SK-N-SH (cell line): Measurements from ENCODE around the gene CREBRF. TPM values are rescaled to one million over a fixed set of nuclear protein-coding genes. Genes with fewer than 3 reads are reported as not detected.

ENCODE experiments used
- CTCF ChIA-PET: fragments of 300-600, 350-600 bp; formaldehyde crosslinking; extraction: SDS; loops from one replicate; lab custom pipeline; 2021; lab: Yijun Ruan, JAX
- POLR2A ChIA-PET: fragments of 350-600 bp; sonication (Branson Sonifier 250); formaldehyde crosslinking; extraction: SDS; loops from one replicate; lab custom pipeline; 2020; ENCODE audit warnings: antibody characterized with exemption, inconsistent platforms; lab: Yijun Ruan, JAX
- DNase-seq: peaks from one replicate; pipeline ENCODE4 v3.0.0; 2012
- H2AFZ ChIP-seq: fragments of 200-600 bp; sonication (generic); 2 replicates; pipeline ENCODE4 v1.8.1; 2016; ENCODE audit warnings: antibody characterized with exemption, mild to moderate bottlenecking, low read depth
- H3F3A ChIP-seq: fragments of 200-600 bp; sonication (generic); replicated peaks from 2 replicates; pipeline ENCODE3; 2016; ENCODE audit warnings: antibody characterized with exemption, mild to moderate bottlenecking; ENCODE audit not compliant: insufficient read depth
- H3K27ac ChIP-seq, 2 experiments: fragments of 200-500 bp in 1 of 2; fragments of 200-600 bp in 1 of 2; sonication (Bioruptor generic) in 1 of 2; sonication (generic), shearing (Covaris generic) in 1 of 2; 2 replicates each; pipeline versions ENCODE4 v1.5.1 to v1.6.1; 2014 to 2016; ENCODE audit warnings: low read depth in 2 of 2, inconsistent platforms in 1 of 2, low read length in 1 of 2, mild to moderate bottlenecking in 1 of 2, mixed read lengths in 1 of 2
- H3K27me3 ChIP-seq: fragments of 200-600 bp; sonication (generic), shearing (Covaris generic); 2 replicates; pipeline ENCODE4 v1.6.1; 2016; ENCODE audit warnings: mixed run types; ENCODE audit not compliant: insufficient read depth
- H3K36me3 ChIP-seq, 2 experiments: fragments of 200-500 bp in 1 of 2; fragments of 200-600 bp in 1 of 2; sonication (Bioruptor generic) in 1 of 2; sonication (generic) in 1 of 2; replicated peaks in 1 of 2; 2 replicates each; pipeline versions ENCODE3 to v1.5.1; 2014 to 2016; ENCODE audit warnings: low read length in 1 of 2, mild to moderate bottlenecking in 1 of 2; ENCODE audit not compliant: insufficient read depth in 2 of 2, control insufficient read depth in 1 of 2
- H3K4me1 ChIP-seq, 2 experiments: fragments of 200-500 bp in 1 of 2; fragments of 200-600 bp in 1 of 2; sonication (Bioruptor generic) in 1 of 2; sonication (generic), shearing (Covaris generic) in 1 of 2; 2 replicates each; pipeline versions ENCODE4 v1.5.1 to v1.6.1; 2014 to 2016; ENCODE audit warnings: low read depth in 1 of 2, low read length in 1 of 2, mixed run types in 1 of 2; ENCODE audit not compliant: insufficient read depth in 2 of 2, control insufficient read depth in 1 of 2
- H3K4me2 ChIP-seq: fragments of 200-600 bp; sonication (generic), shearing (Covaris generic); 2 replicates; pipeline ENCODE4 v1.6.1; 2017; ENCODE audit warnings: mixed run types
- H3K4me3 ChIP-seq, 2 experiments: fragments of 200-500 bp in 1 of 2; fragments of 200-600 bp in 1 of 2; sonication (Bioruptor generic) in 1 of 2; sonication (generic), shearing (Covaris generic) in 1 of 2; 2 replicates each; pipeline versions ENCODE4 v1.5.1 to v1.8.1; 2014 to 2016; ENCODE audit warnings: low read depth in 2 of 2, inconsistent platforms in 1 of 2, low read length in 1 of 2, mild to moderate bottlenecking in 1 of 2, mixed read lengths in 1 of 2, moderate library complexity in 1 of 2
- H3K79me2 ChIP-seq: fragments of 200-600 bp; sonication (generic); 2 replicates; pipeline ENCODE4 v1.8.1; 2017; ENCODE audit warnings: mild to moderate bottlenecking; ENCODE audit not compliant: insufficient read depth
- H3K9ac ChIP-seq: fragments of 200-600 bp; sonication (generic); 2 replicates; pipeline ENCODE4 v1.6.1; 2017; ENCODE audit warnings: mixed run types
- H3K9me2 ChIP-seq: fragments of 200-600 bp; sonication (generic); 2 replicates; pipeline ENCODE4 v1.6.1; 2017; ENCODE audit warnings: mixed run types
- H3K9me3 ChIP-seq: fragments of 200-600 bp; sonication (generic); 2 replicates; pipeline ENCODE4 v1.6.1; 2017; ENCODE audit warnings: mixed run types, mild to moderate bottlenecking, moderate library complexity
- H4K20me1 ChIP-seq: fragments of 200-600 bp; sonication (generic); 2 replicates; pipeline ENCODE4 v1.6.1; 2017; ENCODE audit warnings: mild to moderate bottlenecking, mixed run types; ENCODE audit not compliant: insufficient read depth
- CHD2 ChIP-seq: fragments of 150-350 bp; IDR thresholded peaks from 2 replicates; pipeline ENCODE4 v1.6.1; 2018; ENCODE audit warnings: low read length; ENCODE audit not compliant: partially characterized antibody
- ELF1 ChIP-seq: IDR thresholded peaks from 2 replicates; pipeline ENCODE4 v1.4.0; 2012
- EP300 ChIP-seq, 2 experiments: IDR thresholded peaks; 2 replicates each; pipeline versions ENCODE4 v1.4.0 to v1.6.1; 2012; ENCODE audit warnings: borderline replicate concordance in 1 of 2, low read depth in 1 of 2, low read length in 1 of 2
- FOSL2 ChIP-seq: IDR thresholded peaks from 2 replicates; pipeline ENCODE4 v1.4.0; 2012; ENCODE audit warnings: low read depth, mild to moderate bottlenecking, moderate library complexity, borderline replicate concordance
- GABPA ChIP-seq: IDR thresholded peaks from 2 replicates; pipeline ENCODE4 v1.4.0; 2012; ENCODE audit warnings: low read depth, mild to moderate bottlenecking
- GATA2 ChIP-seq: sonication (generic); formaldehyde crosslinking; IDR thresholded peaks from 2 replicates; pipeline ENCODE4 v1.5.0; 2020; ENCODE audit warnings: mild to moderate bottlenecking, missing genetic modification reagents
- JUND ChIP-seq: IDR thresholded peaks from 2 replicates; pipeline ENCODE4 v1.4.0; 2012
- MAX ChIP-seq: IDR thresholded peaks from 2 replicates; pipeline ENCODE4 v1.4.0; 2012; ENCODE audit warnings: low read depth
- MEF2A ChIP-seq: IDR thresholded peaks from 2 replicates; pipeline ENCODE4 v1.4.0; 2012; ENCODE audit warnings: low read depth, borderline replicate concordance
- MXI1 ChIP-seq: IDR thresholded peaks from 2 replicates; pipeline ENCODE4 v1.6.1; 2012; ENCODE audit warnings: mild to moderate bottlenecking, low read depth, low read length, improper control_type of control experiment
- NFIC ChIP-seq: IDR thresholded peaks from 2 replicates; pipeline ENCODE4 v1.4.0; 2012; ENCODE audit warnings: borderline replicate concordance
- NRF1 ChIP-seq: IDR thresholded peaks from 2 replicates; pipeline ENCODE4 v1.6.1; 2012; ENCODE audit warnings: low read depth, mild to moderate bottlenecking, low read length
- POLR2AphosphoS5 ChIP-seq: IDR thresholded peaks from 2 replicates; pipeline ENCODE4 v1.6.1; 2012; ENCODE audit warnings: low read depth, low read length
- RAD21 ChIP-seq: IDR thresholded peaks from 2 replicates; pipeline ENCODE4 v1.6.1; 2012; ENCODE audit warnings: mild to moderate bottlenecking, low read length
- RCOR1 ChIP-seq: fragments of 150-350 bp; IDR thresholded peaks from 2 replicates; pipeline ENCODE4 v1.6.1; 2017; ENCODE audit warnings: antibody characterized with exemption, low read length
- RFX5 ChIP-seq: IDR thresholded peaks from 2 replicates; pipeline ENCODE4 v1.6.1; 2012; ENCODE audit warnings: mild to moderate bottlenecking, improper control_type of control experiment, low read length
- TAF1 ChIP-seq: IDR thresholded peaks from 2 replicates; pipeline ENCODE4 v1.6.1; 2012; ENCODE audit warnings: low read depth, mild to moderate bottlenecking, low read length, moderate library complexity, borderline replicate concordance
- TEAD4 ChIP-seq: IDR thresholded peaks from 2 replicates; pipeline ENCODE4 v1.4.0; 2012; ENCODE audit warnings: mild to moderate bottlenecking, borderline replicate concordance; ENCODE audit not compliant: insufficient read depth
- USF1 ChIP-seq: IDR thresholded peaks from 2 replicates; pipeline ENCODE4 v1.4.0; 2012; ENCODE audit warnings: low read depth, borderline replicate concordance
- USF2 ChIP-seq: fragments of 150-350 bp; IDR thresholded peaks from 2 replicates; pipeline ENCODE4 v1.6.1; 2017; ENCODE audit warnings: antibody characterized with exemption, low read length, low read depth, borderline replicate concordance
- YY1 ChIP-seq: IDR thresholded peaks from 2 replicates; pipeline ENCODE4 v1.4.0; 2012; ENCODE audit warnings: low read depth, mild to moderate bottlenecking
- WGBS: methylation state at CpG from one replicate; pipeline ENCODE4 v1.1.6; 2017; ENCODE audit warnings: low lambda C conversion rate; 5-methylcytosine and 5-hydroxymethylcytosine counted together
- polyA plus RNA-seq, 3 experiments: library from polyadenylated mRNA; depleted of rRNA; stranded (reverse); fragments of >200 nt; gene quantifications; 2 replicates each; pipeline ENCODE4 v1.2.3, GENCODE V29; 2012

The CREBRF gene
- polyA plus RNA-seq, 1 of the 3 experiments (the other 2 are of a cell fraction) = 2.4 TPM

GRCh38 chr5:173047838-173048105, 8.4 kb upstream of the CREBRF start:
- POLR2A ChIA-PET = no interaction called here
- peaks cover 0 to 10% of the 10 kb centered on the region in 2 experiments; a peak in 1 of 4 replicates for H3K4me1 ChIP-seq
- H3K27me3 ChIP-seq = no peaks in the 10 kb centered on the region
- H2AFZ ChIP-seq = no peak overlapping the region
- no peaks in the 10 kb centered on the region for H3F3A ChIP-seq
- no peak overlapping the region for H3K27ac ChIP-seq
- H3K79me2 ChIP-seq = no peaks in the 10 kb centered on the region
- H3K36me3 ChIP-seq = no peaks in the 10 kb centered on the region
- H3K9ac ChIP-seq = no peak overlapping the region
- TF ChIP-seq NRF1 (no peak), USF1 (no peak), MEF2A (no peak), TAF1 (no peak), GATA2 (no peak), RAD21 (no peak)
- TF ChIP-seq, all 33 proteins: peak for 0
- H3K9me3 ChIP-seq = no peaks in the 10 kb centered on the region
- H3K9me2 ChIP-seq = no peaks in the 10 kb centered on the region
- CTCF ChIA-PET = no interaction called here
- no peak for DNase-seq
- no peak overlapping the region for H3K4me2 ChIP-seq
- H3K4me3 ChIP-seq = no peak overlapping the region
- 67% methylated on average over 2 of the region's 6 CpGs for WGBS
- H4K20me1 ChIP-seq = no peaks in the 10 kb centered on the region

- H2AFZ ChIP-seq = peak overlapping the region; percentile 48; the same call in 1 of the 2 replicates
- peak overlapping the region in 1 of 2 experiments; percentile 16; a peak in 1 of 4 replicates for H3K27ac ChIP-seq
- DNase-seq = no peak
Measured at GRCh38 chr5:173050791-173051190, 5.4 kb upstream of the CREBRF start.

GRCh38 chr5:173051746-173052145, 4.4 kb upstream of the CREBRF start:
- H3K9ac ChIP-seq = no peak overlapping the region
- peak overlapping the region in 1 of 2 experiments; percentile 7; a peak in 2 of 4 replicates for H3K27ac ChIP-seq
- H4K20me1 ChIP-seq = no peaks in the 10 kb centered on the region
- peaks cover 3% of the 10 kb centered on the region for H3F3A ChIP-seq
- POLR2A ChIA-PET = no interaction called here
- no peaks in the 10 kb centered on the region for H3K27me3 ChIP-seq
- peaks cover 0 to 10% of the 10 kb centered on the region in 2 experiments; a peak in 3 of 4 replicates for H3K4me1 ChIP-seq
- H3K4me3 ChIP-seq = no peak overlapping the region
- DNase-seq = no peak
- no peaks in the 10 kb centered on the region for H3K36me3 ChIP-seq
- WGBS = 53% methylated on average over 5 of the region's 5 CpGs
- H3K79me2 ChIP-seq = no peaks in the 10 kb centered on the region
- no peaks in the 10 kb centered on the region for H3K9me3 ChIP-seq
- H3K9me2 ChIP-seq = no peaks in the 10 kb centered on the region
- peak overlapping the region; percentile 17; the same call in 1 of the 2 replicates for H2AFZ ChIP-seq
- CTCF ChIA-PET = no interaction called here
- peak overlapping the region; percentile 51; the same call in 1 of the 2 replicates for H3K4me2 ChIP-seq
- TF ChIP-seq RFX5 (no peak), MXI1 (no peak), GATA2 (no peak), MAX (no peak), RAD21 (no peak), GABPA (no peak), TEAD4 (no peak), USF1 (peak; percentile 44; the same call in 1 of the 2 replicates), RCOR1 (no peak), FOSL2 (peak; percentile 32; the same call in 1 of the 2 replicates), CHD2 (no peak), USF2 (no peak), JUND (peak; percentile 43; the same call in 1 of the 2 replicates), YY1 (no peak)

More at GRCh38 chr5:173050791-173051190, 5.4 kb upstream of the CREBRF start:
- WGBS = 73% methylated on average over 2 of the region's 2 CpGs
- H3K36me3 ChIP-seq = no peaks in the 10 kb centered on the region
- CTCF ChIA-PET = no interaction called here
- H3K4me2 ChIP-seq = peak overlapping the region; percentile 51; the same call in 1 of the 2 replicates
- no peaks in the 10 kb centered on the region for H4K20me1 ChIP-seq
- no peaks in the 10 kb centered on the region for H3K9me3 ChIP-seq
- TF ChIP-seq MEF2A (no peak), RAD21 (no peak), NFIC (no peak), EP300 (IDR thresholded peaks at IDR 0.05; ENCODE audit: borderline replicate concordance in 1 of 2, low read depth in 1 of 2, low read length in 1 of 2) (no peak), TAF1 (no peak), POLR2AphosphoS5 (no peak), ELF1 (0 out of 2 replicates have a peak, but pooled peaks have one; percentile 18), MAX (no peak)
- TF ChIP-seq, all 33 proteins: peak for 1
- Histone ChIP-seq H3F3A (peaks cover 3% of the 10 kb centered on the region), H3K27me3 (no peaks in the 10 kb centered on the region), H3K4me3 (no peak overlapping the region), H3K9me2 (no peaks in the 10 kb centered on the region), H3K9ac (no peak overlapping the region), H3K4me1 (peaks cover 0 to 10% of the 10 kb centered on the region in 2 experiments; a peak in 3 of 4 replicates), H3K79me2 (no peaks in the 10 kb centered on the region)
- POLR2A ChIA-PET = no interaction called here
